ENCODE data around the gene REELD1.

Gene REELD1

GRCh38 chr4:146191766-146192458, 22.4 kb upstream of the REELD1 start:
- no peak for TF ChIP-seq POLR2AphosphoS5 (IDR thresholded peaks at IDR 0.05; ENCODE audit: low read depth, low read length)
- no peak for TF ChIP-seq SIN3A (IDR thresholded peaks at IDR 0.05; ENCODE audit: borderline replicate concordance, insufficient read depth, low read length)
- no peak for TF ChIP-seq TAF1 (IDR thresholded peaks at IDR 0.05; ENCODE audit: borderline replicate concordance, insufficient read depth, low read length)
- TF ChIP-seq FOXP2 (optimal IDR thresholded peaks at IDR 0.05; ENCODE audit: borderline replicate concordance, extremely low read depth, extremely low read length, insufficient read depth): no peak
- TF ChIP-seq, protein P1, sequence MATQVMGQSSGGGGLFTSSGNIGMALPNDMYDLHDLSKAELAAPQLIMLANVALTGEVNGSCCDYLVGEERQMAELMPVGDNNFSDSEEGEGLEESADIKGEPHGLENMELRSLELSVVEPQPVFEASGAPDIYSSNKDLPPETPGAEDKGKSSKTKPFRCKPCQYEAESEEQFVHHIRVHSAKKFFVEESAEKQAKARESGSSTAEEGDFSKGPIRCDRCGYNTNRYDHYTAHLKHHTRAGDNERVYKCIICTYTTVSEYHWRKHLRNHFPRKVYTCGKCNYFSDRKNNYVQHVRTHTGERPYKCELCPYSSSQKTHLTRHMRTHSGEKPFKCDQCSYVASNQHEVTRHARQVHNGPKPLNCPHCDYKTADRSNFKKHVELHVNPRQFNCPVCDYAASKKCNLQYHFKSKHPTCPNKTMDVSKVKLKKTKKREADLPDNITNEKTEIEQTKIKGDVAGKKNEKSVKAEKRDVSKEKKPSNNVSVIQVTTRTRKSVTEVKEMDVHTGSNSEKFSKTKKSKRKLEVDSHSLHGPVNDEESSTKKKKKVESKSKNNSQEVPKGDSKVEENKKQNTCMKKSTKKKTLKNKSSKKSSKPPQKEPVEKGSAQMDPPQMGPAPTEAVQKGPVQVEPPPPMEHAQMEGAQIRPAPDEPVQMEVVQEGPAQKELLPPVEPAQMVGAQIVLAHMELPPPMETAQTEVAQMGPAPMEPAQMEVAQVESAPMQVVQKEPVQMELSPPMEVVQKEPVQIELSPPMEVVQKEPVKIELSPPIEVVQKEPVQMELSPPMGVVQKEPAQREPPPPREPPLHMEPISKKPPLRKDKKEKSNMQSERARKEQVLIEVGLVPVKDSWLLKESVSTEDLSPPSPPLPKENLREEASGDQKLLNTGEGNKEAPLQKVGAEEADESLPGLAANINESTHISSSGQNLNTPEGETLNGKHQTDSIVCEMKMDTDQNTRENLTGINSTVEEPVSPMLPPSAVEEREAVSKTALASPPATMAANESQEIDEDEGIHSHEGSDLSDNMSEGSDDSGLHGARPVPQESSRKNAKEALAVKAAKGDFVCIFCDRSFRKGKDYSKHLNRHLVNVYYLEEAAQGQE (IDR thresholded peaks at IDR 0.05; ENCODE audit: insufficient read depth in 1 of 2, low read depth in 2 of 2, low read length in 2 of 2): no peak

DNA sequence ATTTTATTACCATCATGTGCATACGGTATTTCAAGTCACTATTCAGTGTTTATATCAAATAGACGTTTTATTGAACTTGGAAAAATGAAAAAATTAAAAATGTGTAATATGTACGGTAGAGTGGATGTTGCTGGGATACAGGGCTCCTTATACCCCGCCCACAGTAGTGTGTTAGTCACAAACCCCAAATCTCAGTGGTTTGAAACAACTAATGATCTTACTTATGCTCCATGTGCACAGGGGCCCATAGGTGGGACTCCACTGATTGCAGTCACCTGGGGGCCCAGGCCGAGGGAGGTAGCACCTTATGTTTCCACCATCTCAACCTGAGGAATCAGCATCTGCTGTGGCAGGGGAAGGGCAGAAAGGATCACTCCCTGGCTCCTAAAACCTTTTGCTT, 20.7 kb upstream of the REELD1 start:
- TF ChIP-seq SIN3A (IDR thresholded peaks at IDR 0.05; ENCODE audit: borderline replicate concordance, insufficient read depth, low read length) (no peak), TAF1 (IDR thresholded peaks at IDR 0.05; ENCODE audit: borderline replicate concordance, insufficient read depth, low read length) (no peak), POLR2AphosphoS5 (IDR thresholded peaks at IDR 0.05; ENCODE audit: low read depth, low read length) (no peak), FOXP2 (optimal IDR thresholded peaks at IDR 0.05; ENCODE audit: borderline replicate concordance, extremely low read depth, extremely low read length, insufficient read depth) (no peak)
- TF ChIP-seq, protein P1 (IDR thresholded peaks at IDR 0.05; ENCODE audit: insufficient read depth in 1 of 2, low read depth in 2 of 2, low read length in 2 of 2): no peak

DNA sequence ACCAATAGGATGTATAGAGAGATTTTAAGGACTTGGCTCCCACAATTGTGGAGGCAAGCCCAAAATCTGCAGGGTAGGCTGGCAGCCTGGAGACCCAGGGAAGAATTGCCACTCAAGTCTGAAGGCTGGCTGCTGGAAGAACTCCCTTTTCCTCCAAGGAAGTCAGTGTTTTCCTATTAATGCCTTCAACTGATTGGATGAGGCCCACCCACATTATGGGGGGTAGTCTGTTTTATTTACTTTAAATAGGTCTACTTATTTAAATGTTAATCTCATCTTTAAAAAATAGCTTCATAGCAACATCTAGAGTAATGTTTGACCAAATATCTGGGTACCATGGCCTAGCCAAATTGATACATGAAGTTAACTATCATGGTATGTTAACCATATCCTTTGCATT, 20.1 kb upstream of the REELD1 start:
- TF ChIP-seq, protein P1 (IDR thresholded peaks at IDR 0.05; ENCODE audit: insufficient read depth in 1 of 2, low read depth in 2 of 2, low read length in 2 of 2): no peak
- no peak for TF ChIP-seq TAF1 (IDR thresholded peaks at IDR 0.05; ENCODE audit: borderline replicate concordance, insufficient read depth, low read length)
- no peak for TF ChIP-seq SIN3A (IDR thresholded peaks at IDR 0.05; ENCODE audit: borderline replicate concordance, insufficient read depth, low read length)
- no peak for TF ChIP-seq FOXP2 (optimal IDR thresholded peaks at IDR 0.05; ENCODE audit: borderline replicate concordance, extremely low read depth, extremely low read length, insufficient read depth)
- no peak for TF ChIP-seq POLR2AphosphoS5 (IDR thresholded peaks at IDR 0.05; ENCODE audit: low read depth, low read length)

DNA sequence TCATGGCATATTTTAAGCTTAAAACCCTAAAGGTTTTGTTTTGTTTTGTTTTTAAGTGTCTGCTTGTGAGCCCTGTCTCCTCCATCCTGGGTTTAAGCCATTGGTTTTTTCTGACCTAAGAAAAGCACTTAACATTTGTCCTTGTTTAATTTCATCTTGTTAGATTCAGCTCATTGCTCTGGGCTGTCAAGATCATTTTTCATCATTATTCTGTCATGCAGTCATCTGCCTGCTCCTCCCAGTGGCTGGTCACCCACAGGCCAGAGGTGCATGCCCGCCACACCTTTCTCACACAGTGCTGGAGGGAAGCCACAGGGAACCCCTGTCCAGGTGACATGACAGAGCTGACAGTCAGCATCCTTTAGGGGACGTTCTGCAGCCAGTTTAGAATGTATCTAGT, 11.7 kb upstream of the REELD1 start:
- no peak for TF ChIP-seq TAF1 (IDR thresholded peaks at IDR 0.05; ENCODE audit: borderline replicate concordance, insufficient read depth, low read length)
- TF ChIP-seq FOXP2 (optimal IDR thresholded peaks at IDR 0.05; ENCODE audit: borderline replicate concordance, extremely low read depth, extremely low read length, insufficient read depth): no peak
- TF ChIP-seq SIN3A (IDR thresholded peaks at IDR 0.05; ENCODE audit: borderline replicate concordance, insufficient read depth, low read length): no peak
- TF ChIP-seq, protein P1 (IDR thresholded peaks at IDR 0.05; ENCODE audit: insufficient read depth in 1 of 2, low read depth in 2 of 2, low read length in 2 of 2): no peak
- no peak for TF ChIP-seq POLR2AphosphoS5 (IDR thresholded peaks at IDR 0.05; ENCODE audit: low read depth, low read length)
